Right lobe of liver (tissue), 4 donors: ENCODE results near the gene MYO7B.

Experiments
- CTCF ChIP-seq, 4 donors: fragments of 200-600 bp in 3 of 4; fragments of 450-650 bp in 1 of 4; IDR thresholded peaks; one replicate each; pipeline versions ENCODE4 v1.5.1 to v1.8.0; 2016 to 2022; ENCODE audit warnings: antibody characterized with exemption in 4 of 4, mild to moderate bottlenecking in 2 of 4
- POLR2A ChIP-seq: fragments of 450-650 bp; IDR thresholded peaks from one replicate; pipeline ENCODE4 v1.6.1; 2017; ENCODE audit warnings: antibody characterized with exemption, mild to moderate bottlenecking
- donor health status: DM: no; HTN: no; CAD: no.
- donor health status: DM: no; HTN: no; CAD: no.
- donor health status: DM: no; HTN: yes; CAD: no.

- TF ChIP-seq CTCF (IDR thresholded peaks at IDR 0.05): no peak
- no peak for TF ChIP-seq POLR2A
These were observed 1.4 kb downstream of the MYO7B start for GRCh38 chr2:127536707-127537541.
